Endothelial cell of umbilical vein (primary cell): Measurements from ENCODE around the gene CAMTA1.

Experiments used
- CTCF ChIP-seq, 2 donors: IDR thresholded peaks; 1 replicate in 1 of 2; 2 replicates in 1 of 2; pipeline ENCODE4 v1.5.1; 2011; ENCODE audit warnings: low read length in 2 of 2, mild to moderate bottlenecking in 2 of 2, moderate library complexity in 2 of 2, control low read depth in 1 of 2, inconsistent platforms in 1 of 2, low read depth in 1 of 2; ENCODE audit not compliant: insufficient read depth in 1 of 2; ENCODE audit errors: extremely low read depth in 1 of 2
- FOS ChIP-seq: IDR thresholded peaks from 2 replicates; pipeline ENCODE4 v1.6.1; 2011; ENCODE audit warnings: mild to moderate bottlenecking, low read length, moderate library complexity, borderline replicate concordance; ENCODE audit not compliant: insufficient read depth
- POLR2AphosphoS5 ChIP-seq: IDR thresholded peaks from 2 replicates; pipeline ENCODE4 v1.6.1; 2012; ENCODE audit warnings: low read depth, mild to moderate bottlenecking, control low read depth, low read length, moderate library complexity; ENCODE audit not compliant: insufficient read depth

- no peak for TF ChIP-seq FOS
- no peak for TF ChIP-seq CTCF (IDR thresholded peaks at IDR 0.05; ENCODE audit: extremely low read depth in 1 of 2, insufficient read depth in 1 of 2, low read depth in 1 of 2, low read length in 2 of 2)
- TF ChIP-seq POLR2AphosphoS5: no peak
These were observed 674.7 kb downstream of the CAMTA1 start for GRCh38 chr1:7459914-7460313.
